GM19240 (cell line): ENCODE data around the gene ENPEP.
"Not testable (repeated sequence)": the region's sequence is repeated elsewhere in the genome, so short reads cannot be mapped to it uniquely, and the experiment has no call there.

ENCODE experiments used
- DNase-seq: peaks from one replicate; pipeline ENCODE4 v3.0.0; 2011; ENCODE audit warnings: low spot score; ENCODE audit not compliant: insufficient read length

The ENPEP gene

DNA sequence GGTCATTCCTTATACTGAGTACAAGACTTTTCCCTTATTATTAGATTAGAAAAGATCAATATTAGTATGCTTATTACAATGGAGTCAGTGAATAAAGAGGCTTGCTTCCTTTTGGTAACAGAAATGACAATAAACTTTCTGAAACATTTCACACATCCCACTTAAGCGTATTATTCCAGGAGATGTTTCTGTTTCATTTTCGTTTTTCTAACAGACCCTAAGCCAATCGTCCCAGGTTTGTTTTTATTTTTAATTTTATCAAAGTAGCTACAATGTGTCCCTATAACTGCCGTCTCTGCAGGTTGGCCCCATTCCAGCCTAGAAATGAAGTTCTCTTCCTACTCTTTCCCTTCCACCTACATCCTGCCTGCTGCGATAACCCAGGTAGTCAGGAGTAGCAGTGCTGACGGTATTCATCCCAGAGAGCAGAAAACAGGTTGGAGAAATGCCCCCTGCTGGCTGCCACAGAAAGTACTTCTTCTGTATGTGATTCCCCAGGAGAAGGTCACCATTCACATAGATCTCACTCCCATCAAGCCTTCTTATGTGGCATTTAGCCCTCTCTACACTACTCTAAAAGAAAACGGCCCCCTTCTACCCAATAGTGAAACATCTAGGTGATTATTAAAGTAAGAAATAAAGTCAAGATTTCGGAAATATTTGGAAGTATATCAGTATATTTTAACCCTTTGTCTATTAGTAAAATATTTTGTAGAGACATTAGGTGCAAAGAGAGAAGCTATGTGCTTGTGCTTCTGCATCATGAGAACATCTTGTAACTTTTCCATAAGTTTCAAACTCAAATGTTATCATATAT, 40.4 kb downstream of the ENPEP start:
- peak; percentile 4 for DNase-seq

DNA sequence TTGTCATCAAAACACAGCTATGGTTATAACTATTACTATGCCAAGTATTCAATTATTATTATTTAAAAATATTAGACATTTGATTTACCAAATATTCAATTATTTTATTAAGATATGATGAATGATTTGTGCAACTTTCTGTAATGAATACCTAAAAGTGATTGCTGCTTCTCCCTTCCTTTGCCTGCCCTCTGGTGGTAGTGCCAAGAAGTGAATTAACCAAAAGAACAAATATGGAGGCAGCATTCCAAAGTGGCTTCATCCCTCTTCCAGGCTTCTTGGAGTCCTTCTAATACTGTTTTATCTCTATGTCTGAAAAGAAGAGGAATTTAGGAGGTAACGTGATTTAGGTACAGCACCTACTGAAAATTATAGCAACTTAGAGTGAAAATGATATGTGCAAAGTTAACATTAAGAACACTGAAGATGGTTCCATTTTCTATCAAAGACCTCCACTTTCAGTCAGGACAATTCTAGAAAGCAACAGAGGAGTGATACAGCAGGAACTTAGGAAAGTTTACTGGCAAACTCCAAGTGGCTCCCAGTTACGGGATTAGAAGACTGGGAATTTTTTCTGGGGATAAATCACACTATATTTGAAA, 43.0 kb downstream of the ENPEP start:
- DNase-seq: no peak

DNA sequence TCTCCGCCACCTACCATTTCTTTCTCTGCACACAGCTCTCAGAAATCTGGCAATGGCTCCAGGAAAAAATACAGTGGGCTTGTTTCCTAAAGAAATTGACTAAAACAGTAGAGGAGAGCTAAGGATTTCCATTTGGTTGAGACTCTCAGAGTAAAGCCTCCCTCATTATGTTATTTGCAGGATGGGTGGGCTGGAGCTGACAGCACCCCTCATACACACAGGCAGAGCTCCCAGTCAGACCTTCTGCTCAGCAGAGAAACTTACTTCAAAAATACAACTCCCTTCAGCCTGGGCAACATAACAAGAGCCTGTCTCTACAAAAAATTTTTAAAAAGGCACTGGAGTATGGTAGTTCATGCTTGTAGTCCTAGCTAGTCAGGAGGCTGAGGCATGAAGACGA, 44.9 kb downstream of the ENPEP start:
- no peak for DNase-seq

- no peak for DNase-seq
Observed at GRCh38 chr4:110526589-110526988, 50.6 kb downstream of the ENPEP start.

- no peak for DNase-seq
Observed at GRCh38 chr4:110527156-110527555, 51.2 kb downstream of the ENPEP start.

- no peak for DNase-seq
Observed at GRCh38 chr4:110532901-110533589, 57.1 kb downstream of the ENPEP start.

GRCh38 chr4:110533590-110533910, 57.6 kb downstream of the ENPEP start:
- no peak for DNase-seq

- DNase-seq: no peak
Observed at GRCh38 chr4:110533940-110534339, 58.0 kb downstream of the ENPEP start.

DNA sequence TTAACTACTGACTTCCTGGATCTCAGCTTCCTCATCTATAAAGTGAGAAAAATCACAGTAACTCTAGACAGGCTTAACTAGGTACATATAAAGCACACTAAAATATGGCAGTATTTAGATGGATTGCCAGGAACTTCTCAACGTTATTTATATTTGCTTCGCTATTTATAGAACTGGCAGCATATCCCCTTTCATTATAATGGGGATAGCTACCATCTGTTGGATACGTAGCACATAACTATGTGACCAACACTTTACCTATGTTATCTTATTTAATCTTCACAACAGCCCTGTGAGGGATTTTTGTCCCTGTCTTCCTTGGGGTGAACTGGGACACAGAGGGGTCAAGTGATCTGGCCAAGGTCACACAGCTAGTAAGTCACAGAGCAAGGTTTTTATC, 64.6 kb downstream of the ENPEP start:
- DNase-seq: no peak

DNA sequence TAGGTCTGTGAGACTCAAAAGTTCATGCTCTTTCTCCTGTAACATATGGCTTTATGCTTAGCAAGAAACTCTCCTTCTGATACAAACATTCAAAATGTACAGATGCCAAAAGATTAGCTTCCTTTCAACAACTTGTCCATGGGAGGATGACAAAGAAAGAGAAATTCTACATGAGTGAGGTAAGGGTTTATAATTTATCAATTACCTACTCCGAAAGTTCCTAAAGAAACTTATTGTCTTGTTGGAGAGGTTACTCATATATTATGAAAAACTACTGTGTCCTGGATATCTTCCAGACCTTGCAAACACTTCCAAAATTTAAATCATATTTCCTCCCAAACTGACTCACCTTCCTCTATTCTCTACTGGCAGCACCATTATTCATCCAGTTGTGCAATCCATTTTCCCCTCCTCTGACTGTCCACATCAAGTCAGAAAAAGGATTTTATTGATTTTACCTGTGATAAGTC, 65.1 kb downstream of the ENPEP start:
- DNase-seq: no peak

DNA sequence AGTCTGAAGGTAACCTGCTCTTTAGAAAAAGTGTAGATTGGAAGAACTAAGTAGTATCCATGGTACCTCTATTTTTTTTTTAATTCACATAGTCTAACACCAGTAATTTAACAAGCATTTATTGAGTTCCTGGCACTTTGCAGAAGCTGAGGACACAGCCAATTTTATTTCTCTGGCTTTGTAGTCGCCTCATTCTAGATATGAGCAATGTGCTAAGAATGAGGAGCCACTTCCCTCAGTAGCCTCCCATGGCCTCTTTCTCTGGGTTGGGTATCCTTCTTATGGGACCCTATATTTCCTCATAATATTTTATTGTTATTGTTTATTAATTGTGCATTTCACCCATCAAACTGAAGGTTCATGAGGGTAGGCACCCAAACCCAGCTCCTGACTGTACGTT, 67.6 kb downstream of the ENPEP start:
- no peak for DNase-seq

GRCh38 chr4:110544594-110544993, 68.6 kb downstream of the ENPEP start:
- DNase-seq: no peak

DNA sequence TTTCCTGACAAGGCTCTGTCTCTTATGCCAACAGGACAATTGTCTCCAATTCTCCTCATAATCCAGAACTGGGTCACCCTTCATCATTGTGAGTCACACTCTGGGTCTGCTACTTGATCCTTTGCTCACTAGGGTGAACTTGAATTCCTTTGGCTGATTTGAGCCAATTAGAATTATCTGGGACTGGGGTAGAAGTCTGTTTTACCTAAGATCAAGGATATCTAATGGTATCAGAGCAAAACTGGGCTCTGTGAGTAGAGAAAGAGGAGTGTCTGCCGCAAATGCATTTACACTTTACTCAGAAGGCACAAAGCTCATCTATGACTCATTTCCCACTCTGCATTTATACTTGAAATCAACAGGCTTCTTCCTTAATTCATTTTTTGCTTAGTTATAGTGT, 74.3 kb downstream of the ENPEP start:
- DNase-seq: no peak

- no peak for DNase-seq
Observed at GRCh38 chr4:110553197-110553596, 77.2 kb downstream of the ENPEP start.

GRCh38 chr4:110567214-110567613, 91.3 kb downstream of the ENPEP start:
- no peak for DNase-seq

DNA sequence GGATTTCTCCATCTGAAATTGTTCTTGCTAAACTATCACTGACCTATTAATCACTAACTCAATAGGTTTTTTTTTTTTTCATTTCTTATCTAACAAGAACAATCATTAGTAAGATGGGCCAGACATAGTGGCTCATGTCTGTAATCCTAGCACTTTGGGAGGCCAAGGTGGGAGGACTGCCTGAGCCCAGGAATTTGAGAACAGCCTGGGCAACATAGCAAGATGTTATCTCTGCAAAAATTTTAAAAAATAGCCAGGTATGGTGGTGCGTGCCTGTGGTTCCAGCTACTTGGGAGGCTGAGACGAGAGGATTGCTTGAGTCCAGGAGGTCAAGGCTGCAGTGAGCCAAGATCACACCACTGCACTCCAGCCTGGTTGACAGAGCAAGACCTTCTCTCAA, 100.7 kb downstream of the ENPEP start:
- DNase-seq: not testable (repeated sequence)

DNA sequence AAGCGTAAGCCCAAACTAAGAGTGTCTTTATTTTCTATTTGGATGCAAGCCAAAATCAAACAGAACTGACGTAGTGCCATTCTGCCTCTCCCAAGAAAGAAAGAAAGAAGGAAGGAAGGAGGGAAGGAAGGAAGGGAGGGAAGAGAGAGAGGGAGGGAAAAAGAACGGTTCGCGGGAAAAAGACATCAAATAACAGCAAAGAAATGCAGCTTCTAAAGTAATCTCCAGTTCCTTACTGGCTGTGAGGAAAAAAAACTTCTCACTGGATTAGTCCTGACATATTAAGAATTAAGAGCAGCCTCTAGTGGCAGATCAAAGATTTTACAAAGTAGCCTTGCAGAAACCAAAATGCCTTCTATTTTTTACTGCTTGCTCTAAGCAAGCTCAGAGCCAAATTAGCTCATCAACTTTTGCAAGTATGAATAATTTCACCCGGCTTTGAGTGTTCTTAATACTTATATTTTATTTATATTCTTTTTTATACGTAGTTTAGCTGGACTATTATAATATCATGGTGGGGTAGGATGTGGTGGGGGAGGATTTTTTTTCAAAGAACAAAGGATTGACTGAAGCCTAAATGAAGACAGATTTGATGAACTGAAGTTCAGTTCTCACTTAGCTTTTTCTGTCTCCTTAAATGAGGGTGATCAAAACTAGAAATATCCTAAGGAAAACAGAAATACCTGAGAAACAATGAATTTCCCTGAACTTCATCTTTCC, 110.3 kb downstream of the ENPEP start:
- no peak for DNase-seq

GRCh38 chr4:110587666-110588285, 111.8 kb downstream of the ENPEP start:
- no peak for DNase-seq

- DNase-seq: no peak
Observed at GRCh38 chr4:110589297-110589696, 113.3 kb downstream of the ENPEP start.

DNA sequence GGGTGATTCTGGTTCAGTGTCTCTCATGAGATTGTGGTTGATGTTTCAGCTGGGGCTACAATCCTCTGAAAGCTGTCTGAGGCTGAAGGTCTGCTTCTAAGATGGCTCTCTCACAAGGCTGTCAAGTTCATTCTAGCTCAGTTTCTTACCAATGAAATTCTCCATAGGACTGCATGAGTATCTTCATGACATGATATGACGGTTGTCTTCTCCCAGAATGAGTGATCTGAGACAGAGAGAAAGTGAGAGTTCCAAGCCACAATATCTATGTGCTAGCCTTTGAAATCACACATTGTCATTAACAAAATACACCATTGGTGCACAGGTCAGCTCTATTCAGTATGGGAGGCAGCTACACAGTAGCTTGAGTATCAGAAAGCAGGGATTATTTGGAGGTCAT, 119.6 kb downstream of the ENPEP start:
- DNase-seq: no peak

- DNase-seq: no peak
Observed at GRCh38 chr4:110596431-110596830, 120.5 kb downstream of the ENPEP start.
